A549 (cell line): ENCODE data around the gene PDE6G.

Experiments
- CEBPB ChIP-seq, 2 experiments: fragments of >200 bp in 1 of 2; sonication (Bioruptor Twin) in 1 of 2; formaldehyde crosslinking in 1 of 2; IDR thresholded peaks; 2 replicates each; pipeline ENCODE4 v1.6.1; 2012 to 2016
- EP300 ChIP-seq, 2 experiments: fragments of >200 bp; sonication (Bioruptor Twin); formaldehyde crosslinking; IDR thresholded peaks; 2 replicates in 1 of 2; 3 replicates in 1 of 2; pipeline ENCODE4 v1.6.1; 2016 to 2017
- FOSL2 ChIP-seq, 2 experiments: fragments of 450-650 bp in 1 of 2; fragments of >200 bp in 1 of 2; sonication (Bioruptor Twin) in 1 of 2; formaldehyde crosslinking; IDR thresholded peaks; 2 replicates each; pipeline versions ENCODE4 v1.5.0 to v1.6.1; 2016 to 2020; ENCODE audit warnings: mild to moderate bottlenecking in 1 of 2, moderate library complexity in 1 of 2
- MAZ ChIP-seq: fragments of 150-350 bp; IDR thresholded peaks from 2 replicates; pipeline ENCODE4 v1.6.1; 2014; ENCODE audit warnings: antibody characterized with exemption, low read depth, low read length, borderline replicate concordance
- NFE2L2 ChIP-seq: fragments of 150-350 bp; conservative IDR thresholded peaks from 2 replicates; pipeline ENCODE4 v1.6.1; 2014; ENCODE audit warnings: low read length
- POLR2A ChIP-seq: IDR thresholded peaks from 2 replicates; pipeline ENCODE4 v1.6.1; 2012; ENCODE audit warnings: mild to moderate bottlenecking, low read length
- POLR2AphosphoS2 ChIP-seq: conservative IDR thresholded peaks from 2 replicates; pipeline ENCODE4 v1.6.1; 2012; ENCODE audit warnings: low read length, improper control_type of control experiment, inconsistent platforms
- RAD21 ChIP-seq, 2 experiments: fragments of >200 bp in 1 of 2; sonication (Bioruptor Twin) in 1 of 2; formaldehyde crosslinking in 1 of 2; IDR thresholded peaks in 1 of 2; conservative IDR thresholded peaks in 1 of 2; 2 replicates in 1 of 2; 3 replicates in 1 of 2; pipeline ENCODE4 v1.6.1; 2012 to 2018; ENCODE audit warnings: inconsistent platforms in 1 of 2
- RFX5 ChIP-seq: fragments of 450-650 bp; IDR thresholded peaks from 2 replicates; pipeline ENCODE4 v1.7.1; 2014; ENCODE audit warnings: antibody characterized with exemption, mild to moderate bottlenecking, moderate library complexity
- SMC3 ChIP-seq: fragments of >200 bp; sonication (Bioruptor Twin); formaldehyde crosslinking; IDR thresholded peaks from 3 replicates; pipeline ENCODE4 v1.6.1; 2018; ENCODE audit warnings: inconsistent platforms
- TP53 ChIP-seq: fragments of 250-450 bp; sonication (Bioruptor Pico); IDR thresholded peaks from 2 replicates; pipeline ENCODE4 v1.5.0; 2021; ENCODE audit warnings: mild to moderate bottlenecking, moderate library complexity
- TF ChIP-seq, protein P1 (sequence below): fragments of >200 bp; sonication (Bioruptor Twin); formaldehyde crosslinking; IDR thresholded peaks from 3 replicates; pipeline ENCODE4 v1.5.1; 2016
- TF ChIP-seq, protein P2 (sequence below): fragments of 200-600 bp; sonication (generic); IDR thresholded peaks from 2 replicates; pipeline ENCODE4 v1.6.1; 2016; ENCODE audit warnings: antibody characterized with exemption, mild to moderate bottlenecking, moderate library complexity
- TF ChIP-seq, protein P3 (sequence below): IDR thresholded peaks from 2 replicates; pipeline ENCODE4 v1.6.1; 2012

DNA sequence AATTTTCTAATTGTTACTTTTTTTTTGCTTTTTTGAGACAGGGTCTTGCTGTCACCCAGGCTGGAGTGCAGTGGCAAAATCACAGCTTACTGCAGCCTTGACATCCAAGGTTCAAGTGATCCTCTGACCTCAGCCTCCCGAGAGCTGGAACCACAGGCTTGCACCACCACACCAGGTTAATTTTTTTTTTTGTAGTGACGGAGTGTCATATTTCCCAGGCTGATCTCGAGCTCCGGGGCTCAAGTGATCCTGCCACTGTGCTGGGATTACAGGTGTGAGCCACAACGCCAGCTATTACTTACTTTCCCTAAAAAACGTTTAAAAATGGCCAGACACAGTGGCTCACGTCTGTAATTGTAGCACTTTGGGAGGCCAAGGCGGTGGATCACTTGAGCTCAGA lies 26.1 kb downstream of the PDE6G start:
- TF ChIP-seq POLR2A (no peak), FOSL2 (IDR thresholded peaks at IDR 0.05) (no peak), FOSL2 (CRISPR knock-in tag; IDR thresholded peaks at IDR 0.05) (no peak), NFE2L2 (no peak), POLR2AphosphoS2 (no peak), RAD21 (conservative IDR thresholded peaks at IDR 0.05 in 1 of 2, IDR thresholded peaks at IDR 0.05 in 1 of 2) (no peak), TP53 (CRISPR knock-in tag) (no peak), EP300 (IDR thresholded peaks at IDR 0.05) (no peak), MAZ (no peak), CEBPB (IDR thresholded peaks at IDR 0.05) (no peak), RFX5 (no peak), SMC3 (no peak)
- TF ChIP-seq, protein P1, sequence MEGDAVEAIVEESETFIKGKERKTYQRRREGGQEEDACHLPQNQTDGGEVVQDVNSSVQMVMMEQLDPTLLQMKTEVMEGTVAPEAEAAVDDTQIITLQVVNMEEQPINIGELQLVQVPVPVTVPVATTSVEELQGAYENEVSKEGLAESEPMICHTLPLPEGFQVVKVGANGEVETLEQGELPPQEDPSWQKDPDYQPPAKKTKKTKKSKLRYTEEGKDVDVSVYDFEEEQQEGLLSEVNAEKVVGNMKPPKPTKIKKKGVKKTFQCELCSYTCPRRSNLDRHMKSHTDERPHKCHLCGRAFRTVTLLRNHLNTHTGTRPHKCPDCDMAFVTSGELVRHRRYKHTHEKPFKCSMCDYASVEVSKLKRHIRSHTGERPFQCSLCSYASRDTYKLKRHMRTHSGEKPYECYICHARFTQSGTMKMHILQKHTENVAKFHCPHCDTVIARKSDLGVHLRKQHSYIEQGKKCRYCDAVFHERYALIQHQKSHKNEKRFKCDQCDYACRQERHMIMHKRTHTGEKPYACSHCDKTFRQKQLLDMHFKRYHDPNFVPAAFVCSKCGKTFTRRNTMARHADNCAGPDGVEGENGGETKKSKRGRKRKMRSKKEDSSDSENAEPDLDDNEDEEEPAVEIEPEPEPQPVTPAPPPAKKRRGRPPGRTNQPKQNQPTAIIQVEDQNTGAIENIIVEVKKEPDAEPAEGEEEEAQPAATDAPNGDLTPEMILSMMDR: no peak
- TF ChIP-seq, protein P2, sequence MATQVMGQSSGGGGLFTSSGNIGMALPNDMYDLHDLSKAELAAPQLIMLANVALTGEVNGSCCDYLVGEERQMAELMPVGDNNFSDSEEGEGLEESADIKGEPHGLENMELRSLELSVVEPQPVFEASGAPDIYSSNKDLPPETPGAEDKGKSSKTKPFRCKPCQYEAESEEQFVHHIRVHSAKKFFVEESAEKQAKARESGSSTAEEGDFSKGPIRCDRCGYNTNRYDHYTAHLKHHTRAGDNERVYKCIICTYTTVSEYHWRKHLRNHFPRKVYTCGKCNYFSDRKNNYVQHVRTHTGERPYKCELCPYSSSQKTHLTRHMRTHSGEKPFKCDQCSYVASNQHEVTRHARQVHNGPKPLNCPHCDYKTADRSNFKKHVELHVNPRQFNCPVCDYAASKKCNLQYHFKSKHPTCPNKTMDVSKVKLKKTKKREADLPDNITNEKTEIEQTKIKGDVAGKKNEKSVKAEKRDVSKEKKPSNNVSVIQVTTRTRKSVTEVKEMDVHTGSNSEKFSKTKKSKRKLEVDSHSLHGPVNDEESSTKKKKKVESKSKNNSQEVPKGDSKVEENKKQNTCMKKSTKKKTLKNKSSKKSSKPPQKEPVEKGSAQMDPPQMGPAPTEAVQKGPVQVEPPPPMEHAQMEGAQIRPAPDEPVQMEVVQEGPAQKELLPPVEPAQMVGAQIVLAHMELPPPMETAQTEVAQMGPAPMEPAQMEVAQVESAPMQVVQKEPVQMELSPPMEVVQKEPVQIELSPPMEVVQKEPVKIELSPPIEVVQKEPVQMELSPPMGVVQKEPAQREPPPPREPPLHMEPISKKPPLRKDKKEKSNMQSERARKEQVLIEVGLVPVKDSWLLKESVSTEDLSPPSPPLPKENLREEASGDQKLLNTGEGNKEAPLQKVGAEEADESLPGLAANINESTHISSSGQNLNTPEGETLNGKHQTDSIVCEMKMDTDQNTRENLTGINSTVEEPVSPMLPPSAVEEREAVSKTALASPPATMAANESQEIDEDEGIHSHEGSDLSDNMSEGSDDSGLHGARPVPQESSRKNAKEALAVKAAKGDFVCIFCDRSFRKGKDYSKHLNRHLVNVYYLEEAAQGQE: no peak
- TF ChIP-seq, protein P3, sequence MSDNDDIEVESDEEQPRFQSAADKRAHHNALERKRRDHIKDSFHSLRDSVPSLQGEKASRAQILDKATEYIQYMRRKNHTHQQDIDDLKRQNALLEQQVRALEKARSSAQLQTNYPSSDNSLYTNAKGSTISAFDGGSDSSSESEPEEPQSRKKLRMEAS: no peak
